ES-I3 (cell line): ENCODE results near the gene DNAH14.
"Not testable (repeated sequence)": the region's sequence is repeated elsewhere in the genome, so short reads cannot be mapped to it uniquely, and the experiment has no call there.

ENCODE experiments used
- H3K36me3 ChIP-seq: 2 replicates; pipeline ENCODE4 v1.6.1; 2013; ENCODE audit warnings: mild to moderate bottlenecking, low read length, control low read depth, moderate library complexity; ENCODE audit not compliant: insufficient read depth
- H3K4me1 ChIP-seq: 2 replicates; pipeline ENCODE4 v1.6.1; 2013; ENCODE audit warnings: mild to moderate bottlenecking, control low read depth, low read length; ENCODE audit not compliant: insufficient read depth
- H3K9ac ChIP-seq: 2 replicates; pipeline ENCODE4 v1.6.1; 2013; ENCODE audit warnings: low read depth, mild to moderate bottlenecking, low read length, moderate library complexity
- H3K9me3 ChIP-seq: 2 replicates; pipeline ENCODE4 v1.6.1; 2013; ENCODE audit warnings: mild to moderate bottlenecking, low read length, moderate library complexity; ENCODE audit not compliant: control insufficient read depth, insufficient read depth

Gene DNAH14

GRCh38 chr1:224995602-224996001 lies 66.1 kb downstream of the DNAH14 start:
- Histone ChIP-seq H3K9me3 (no peaks in the 10 kb centered on the region), H3K4me1 (no peaks in the 10 kb centered on the region), H3K9ac (no peak overlapping the region), H3K36me3 (no peaks in the 10 kb centered on the region)

DNA sequence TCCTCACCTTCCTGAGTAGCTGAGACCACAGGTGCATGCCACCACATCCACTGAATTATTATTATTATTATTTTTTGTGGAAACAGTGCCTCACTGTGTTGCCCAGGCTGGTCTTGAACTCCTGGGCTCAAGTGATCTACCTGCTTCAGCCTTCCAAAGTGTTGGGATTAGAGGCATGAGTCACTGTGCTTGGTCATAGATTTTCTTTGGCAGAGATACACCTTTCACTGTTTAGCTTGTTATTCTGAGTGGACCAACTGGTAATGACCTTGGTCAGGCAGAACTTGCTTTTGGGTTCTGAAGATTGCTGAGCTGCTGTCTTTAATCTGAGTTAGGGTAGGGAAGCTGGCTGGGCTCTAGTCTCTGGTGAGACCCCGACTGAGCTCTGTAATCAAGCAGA lies 66.8 kb downstream of the DNAH14 start:
- no peaks in the 10 kb centered on the region for H3K9me3 ChIP-seq
- H3K36me3 ChIP-seq: no peaks in the 10 kb centered on the region

DNA sequence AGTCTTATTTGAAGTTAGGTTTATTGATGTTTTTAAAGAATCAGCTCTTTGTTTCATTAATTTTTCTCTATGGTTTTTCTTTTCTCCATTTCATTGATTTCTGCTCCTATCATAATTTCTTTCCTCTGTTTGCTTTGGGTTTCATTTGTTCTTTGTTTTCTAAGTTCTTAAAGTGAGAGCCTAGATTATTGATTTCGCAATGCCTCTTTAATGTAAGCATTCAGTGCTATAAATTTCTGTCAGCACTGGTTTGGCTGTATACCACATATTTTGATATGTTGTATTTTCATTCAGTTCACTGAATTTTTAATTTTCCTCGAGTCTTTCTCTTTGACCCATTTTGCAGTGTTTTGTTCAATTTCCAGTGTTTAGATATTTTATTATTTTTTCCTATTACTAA lies 68.7 kb downstream of the DNAH14 start:
- Histone ChIP-seq H3K36me3 (no peaks in the 10 kb centered on the region), H3K9ac (no peak overlapping the region), H3K4me1 (no peaks in the 10 kb centered on the region), H3K9me3 (no peaks in the 10 kb centered on the region)

More for the DNA sequence above, 66.8 kb downstream of the DNAH14 start:
- Histone ChIP-seq H3K4me1 (no peaks in the 10 kb centered on the region), H3K9ac (no peak overlapping the region)

DNA sequence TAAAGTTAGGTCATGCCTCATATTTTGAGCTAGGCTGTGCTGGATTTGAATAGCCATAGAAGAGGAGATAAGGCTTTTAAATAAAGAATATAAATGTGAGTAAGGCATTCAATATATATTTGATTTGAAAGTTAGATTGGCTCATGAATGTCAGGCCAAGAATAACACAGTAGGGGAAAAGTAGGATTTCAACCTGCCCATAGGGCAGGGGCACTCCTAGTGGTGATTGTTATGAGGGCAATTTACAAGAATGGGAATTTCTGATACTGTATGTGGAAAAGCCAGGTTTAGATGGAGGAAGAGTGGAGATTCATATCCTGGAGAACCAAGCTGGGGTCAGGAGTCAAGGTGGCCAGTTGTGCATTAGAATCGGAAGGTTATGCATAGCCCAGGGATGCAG lies 74.9 kb downstream of the DNAH14 start:
- H3K9me3 ChIP-seq: no peaks in the 10 kb centered on the region; the same call in none of the 2 replicates
- H3K4me1 ChIP-seq: no peaks in the 10 kb centered on the region
- H3K9ac ChIP-seq: no peak overlapping the region
- H3K36me3 ChIP-seq: no peaks in the 10 kb centered on the region

- H3K9ac ChIP-seq, H3K4me1 ChIP-seq, H3K36me3 ChIP-seq, H3K9me3 ChIP-seq: not testable (repeated sequence)
Measured at GRCh38 chr1:225006352-225006751, 76.9 kb downstream of the DNAH14 start.

DNA sequence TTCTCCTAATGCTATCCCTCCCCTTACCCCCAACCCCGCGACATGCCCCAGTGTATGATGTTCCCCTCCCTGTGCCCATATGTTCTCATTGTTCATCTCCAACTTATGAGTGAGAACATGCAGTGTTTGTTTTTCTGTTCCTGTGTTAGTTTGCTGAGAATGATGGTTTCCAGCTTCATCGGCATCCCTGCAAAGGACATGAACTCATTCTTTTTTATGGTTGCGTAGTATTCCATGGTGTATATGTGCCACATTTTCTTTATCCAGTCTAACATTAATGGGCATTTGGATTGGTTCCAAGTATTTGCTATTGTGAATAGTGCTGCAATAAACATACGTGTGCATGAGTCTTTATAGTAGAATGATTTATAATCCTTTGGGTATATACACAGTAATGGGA lies 78.6 kb downstream of the DNAH14 start:
- H3K9me3 ChIP-seq, H3K36me3 ChIP-seq, H3K9ac ChIP-seq, H3K4me1 ChIP-seq: not testable (repeated sequence)

DNA sequence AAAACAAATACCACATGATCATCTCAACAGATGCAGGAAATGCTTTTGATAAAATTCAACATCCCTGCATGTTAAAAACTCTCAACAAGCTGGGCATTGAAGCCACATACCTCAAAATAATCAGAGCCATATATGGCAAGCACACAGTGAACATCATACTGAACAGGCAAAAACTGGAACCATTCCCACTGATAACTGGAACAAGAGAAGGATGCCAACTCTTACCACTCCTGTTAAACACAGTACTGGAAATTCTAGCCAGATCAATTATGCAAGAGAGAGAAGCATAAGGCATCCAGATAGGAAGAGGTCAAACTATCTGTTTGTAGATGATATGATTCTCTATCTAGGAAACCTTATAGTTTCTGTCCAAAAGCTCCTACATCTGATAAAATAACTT lies 91.6 kb downstream of the DNAH14 start:
- Histone ChIP-seq H3K4me1 (no peaks in the 10 kb centered on the region), H3K9ac (no peak overlapping the region), H3K9me3 (peaks cover 4% of the 10 kb centered on the region; the same call in 1 of the 2 replicates), H3K36me3 (no peaks in the 10 kb centered on the region)

GRCh38 chr1:225026701-225027100 lies 97.2 kb downstream of the DNAH14 start:
- Histone ChIP-seq H3K36me3 (no peaks in the 10 kb centered on the region), H3K9ac (no peak overlapping the region), H3K4me1 (no peaks in the 10 kb centered on the region), H3K9me3 (peaks cover 3% of the 10 kb centered on the region; the same call in 1 of the 2 replicates)

DNA sequence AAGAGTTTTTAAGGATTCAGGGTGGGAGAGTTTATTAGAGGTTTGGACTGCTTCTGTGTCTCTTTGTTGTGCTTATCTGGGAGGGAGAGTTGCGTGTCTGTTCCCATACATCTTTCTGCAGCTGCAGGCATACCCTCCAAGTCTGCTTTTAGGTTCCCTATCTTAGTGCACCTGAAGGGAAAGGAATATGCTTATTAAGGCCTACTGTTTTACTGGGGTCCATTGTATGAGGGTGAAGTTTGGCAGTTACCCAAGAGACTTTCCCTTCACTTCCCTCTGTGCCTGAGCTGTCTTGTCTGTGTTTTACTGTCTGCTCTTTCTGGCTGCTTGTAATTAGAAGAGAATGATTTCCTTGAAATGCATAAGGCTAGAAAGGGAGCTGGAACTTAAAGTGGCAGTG lies 107.0 kb downstream of the DNAH14 start:
- H3K9me3 ChIP-seq, H3K9ac ChIP-seq, H3K4me1 ChIP-seq, H3K36me3 ChIP-seq: not testable (repeated sequence)

DNA sequence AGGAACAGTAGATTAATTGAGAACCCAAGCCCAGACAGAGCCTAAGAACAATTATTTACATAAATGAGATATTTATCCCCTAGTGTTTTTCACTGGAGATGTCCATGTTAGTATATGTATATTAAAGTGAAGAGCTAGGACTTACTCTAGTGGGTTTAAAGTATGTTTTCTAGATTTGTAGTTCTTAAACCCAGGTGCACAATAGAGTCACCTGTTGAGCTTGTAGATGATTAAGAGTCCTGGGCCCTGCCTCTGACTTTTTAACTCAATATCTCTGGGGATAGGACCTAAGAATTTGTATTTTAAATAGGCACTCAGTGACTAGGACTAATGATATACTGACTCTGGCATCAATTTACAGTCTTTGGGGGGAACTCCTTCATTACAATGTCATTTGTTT lies 112.8 kb downstream of the DNAH14 start:
- Histone ChIP-seq H3K9ac (no peak overlapping the region), H3K36me3 (no peaks in the 10 kb centered on the region), H3K9me3 (no peaks in the 10 kb centered on the region), H3K4me1 (no peaks in the 10 kb centered on the region)

DNA sequence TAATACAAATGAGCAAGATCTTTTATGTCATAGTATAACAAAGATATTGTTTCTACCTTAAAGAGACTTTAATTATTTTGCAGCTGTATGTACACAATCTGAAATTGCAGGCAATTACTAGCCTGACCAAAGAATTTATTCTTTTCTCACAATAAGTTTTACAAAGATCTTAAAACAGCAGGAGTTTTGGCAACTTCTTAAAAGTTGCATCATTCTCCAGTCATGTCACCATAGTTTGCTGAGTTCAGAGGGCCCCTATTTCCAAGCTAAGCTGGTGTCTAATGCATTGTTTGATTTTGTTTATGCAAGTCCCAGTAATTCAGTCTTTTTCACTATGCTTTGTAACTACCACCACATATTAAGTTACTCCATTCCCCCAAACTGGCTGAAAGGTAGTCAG lies 114.8 kb downstream of the DNAH14 start:
- Histone ChIP-seq H3K9me3 (no peaks in the 10 kb centered on the region), H3K9ac (no peak overlapping the region), H3K4me1 (no peaks in the 10 kb centered on the region), H3K36me3 (no peaks in the 10 kb centered on the region)

GRCh38 chr1:225049594-225049993 lies 120.1 kb downstream of the DNAH14 start:
- no peak overlapping the region for H3K9ac ChIP-seq
- no peaks in the 10 kb centered on the region for H3K4me1 ChIP-seq
- H3K36me3 ChIP-seq: no peaks in the 10 kb centered on the region
- no peaks in the 10 kb centered on the region for H3K9me3 ChIP-seq

- Histone ChIP-seq H3K9ac (no peak overlapping the region), H3K36me3 (no peaks in the 10 kb centered on the region; the same call in 1 of the 2 replicates), H3K9me3 (no peaks in the 10 kb centered on the region), H3K4me1 (no peaks in the 10 kb centered on the region)
Measured at GRCh38 chr1:225063722-225064121, 134.2 kb downstream of the DNAH14 start.

DNA sequence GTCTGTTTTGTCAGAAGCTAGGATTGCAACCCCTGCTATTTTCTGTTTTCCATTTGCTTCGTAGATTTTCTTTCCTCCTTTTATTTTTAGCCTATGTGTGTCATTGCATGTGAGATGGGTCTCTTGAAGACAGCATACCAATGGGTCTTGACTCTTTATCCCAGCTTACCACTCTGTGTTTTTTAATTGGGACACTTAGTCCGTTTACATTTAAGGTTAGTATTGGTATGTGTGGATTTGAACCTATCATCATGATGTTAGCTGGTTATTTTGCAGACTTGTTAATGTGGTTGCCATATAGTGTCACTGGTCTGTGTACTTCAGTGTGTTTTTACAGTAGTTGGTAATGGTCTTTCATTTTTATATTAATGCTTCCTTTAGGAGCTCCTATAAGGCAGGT lies 141.5 kb downstream of the DNAH14 start:
- H3K9me3 ChIP-seq: peaks cover 2% of the 10 kb centered on the region; the same call in 1 of the 2 replicates
- H3K4me1 ChIP-seq: no peaks in the 10 kb centered on the region

DNA sequence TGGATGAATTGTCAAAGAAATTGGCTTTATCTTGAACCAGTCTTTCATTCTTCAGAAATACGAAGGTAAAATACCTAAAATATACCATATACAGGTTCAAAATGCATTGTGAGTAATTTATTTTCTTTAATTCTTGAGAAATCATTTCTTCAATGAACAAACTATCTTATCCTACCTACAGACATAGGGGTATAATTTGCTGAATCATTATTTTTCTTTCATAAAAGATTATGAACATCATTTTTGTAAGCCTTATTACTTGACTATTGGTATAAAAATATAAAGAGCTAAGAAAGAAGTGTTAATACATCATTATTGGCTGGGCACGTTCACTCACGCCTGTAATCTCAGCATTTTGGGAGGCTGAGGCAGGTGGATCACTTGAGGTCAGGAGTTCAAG lies 167.7 kb downstream of the DNAH14 start:
- H3K9me3 ChIP-seq: peaks cover 3% of the 10 kb centered on the region; the same call in 1 of the 2 replicates
- H3K36me3 ChIP-seq: no peaks in the 10 kb centered on the region
- H3K9ac ChIP-seq: no peak overlapping the region
- no peaks in the 10 kb centered on the region for H3K4me1 ChIP-seq

More for the DNA sequence above, 141.5 kb downstream of the DNAH14 start:
- Histone ChIP-seq H3K9ac (no peak overlapping the region), H3K36me3 (no peaks in the 10 kb centered on the region)

- Histone ChIP-seq H3K36me3 (no peaks in the 10 kb centered on the region; the same call in 1 of the 2 replicates), H3K4me1 (no peaks in the 10 kb centered on the region), H3K9ac (no peak overlapping the region), H3K9me3 (peaks cover 4% of the 10 kb centered on the region; the same call in 1 of the 2 replicates)
Measured at GRCh38 chr1:225111000-225111399, 181.5 kb downstream of the DNAH14 start.
